Measurements from ENCODE around the gene ELMO2. TPM values are rescaled to one million over a fixed set of nuclear protein-coding genes. Genes with fewer than 3 reads are reported as not detected.

Gene ELMO2
- total RNA-seq: 78.6 TPM

GRCh38 chr20:46406200-46406985, at the start of gene ELMO2:
Gene ELMO2 (minus strand): TSS chr20:46406615. CDS start chr20:46394482, 12,133 bp downstream.

Other genes starting within 250 kb of the ELMO2 start
- 1.6 TPM for gene CDH22, start 98.1 kb downstream of the ELMO2 start, total RNA-seq
- 37.6 TPM for gene ZNF334, start 106.9 kb upstream of the ELMO2 start, total RNA-seq
- gene OCSTAMP, start 144.0 kb upstream of the ELMO2 start, total RNA-seq: not detected
- 13.1 TPM for gene SLC13A3, start 244.8 kb upstream of the ELMO2 start, total RNA-seq